ENCODE measurements around the gene MUC3A. TPM values are rescaled to one million over a fixed set of nuclear protein-coding genes. Genes with fewer than 3 reads are reported as not detected.

Gene MUC3A
- total RNA-seq, 1 donor from 2014 or later: not detected

Other genes with a start within 250 kb of the MUC3A start
- 32.2 and 36.6 TPM in 2 replicates for gene POP7, start 243.4 kb upstream of the MUC3A start, total RNA-seq
- gene EPO, start 229.1 kb upstream of the MUC3A start, total RNA-seq: not detected in 2 replicates
- gene ZAN, start 215.9 kb upstream of the MUC3A start, total RNA-seq: not detected in 2 replicates
- gene EPHB4, start 122.0 kb upstream of the MUC3A start, total RNA-seq: 272 and 378 TPM in 2 replicates
- gene SLC12A9, start 96.8 kb upstream of the MUC3A start, total RNA-seq: 28.9 and 38.9 TPM in 2 replicates
- 43.5 and 46.4 TPM in 2 replicates for gene TRIP6, start 82.1 kb upstream of the MUC3A start, total RNA-seq
- 29.2 and 30.0 TPM in 2 replicates for gene SRRT, start 74.4 kb upstream of the MUC3A start, total RNA-seq
- 1.3 and 2.0 TPM in 2 replicates for gene UFSP1, start 59.8 kb upstream of the MUC3A start, total RNA-seq
- 1.2 and 4.3 TPM in 2 replicates for gene ACHE, start 53.6 kb upstream of the MUC3A start, total RNA-seq
- not detected in 2 replicates for gene MUC12, start 20.0 kb downstream of the MUC3A start, total RNA-seq
- gene MUC17, start 70.5 kb downstream of the MUC3A start, total RNA-seq: not detected in 2 replicates
- 8.9 and 11.6 TPM in 2 replicates for gene TRIM56, start 135.9 kb downstream of the MUC3A start, total RNA-seq
- 81.9 and 88.2 TPM in 2 replicates for gene SERPINE1, start 177.6 kb downstream of the MUC3A start, total RNA-seq
- gene AP1S1, start 204.9 kb downstream of the MUC3A start, total RNA-seq: 126 and 172 TPM in 2 replicates
- gene VGF, start 216.0 kb downstream of the MUC3A start, total RNA-seq: not detected in 2 replicates
- not detected in 2 replicates for gene NAT16, start 230.8 kb downstream of the MUC3A start, total RNA-seq

Measured in dermis microvascular lymphatic vessel endothelial cell (primary cell).